Transverse colon (tissue), 4 donors: ENCODE measurements around the gene LIMS1. TPM values are rescaled to one million over a fixed set of nuclear protein-coding genes. Genes with fewer than 3 reads are reported as not detected.

Experiments
- DNase-seq: peaks from one replicate; pipeline ENCODE4 v3.0.0-alpha.2; 2019
- H3K27ac ChIP-seq, 4 donors: fragments of 200-600 bp; sonication (generic); 2 replicates each; pipeline ENCODE4 v1.5.1; 2016 to 2018; ENCODE audit warnings: inconsistent platforms in 4 of 4
- H3K27me3 ChIP-seq: fragments of 200-600 bp; sonication (generic); 2 replicates; pipeline ENCODE4 v1.5.1; 2017; ENCODE audit warnings: inconsistent platforms
- H3K36me3 ChIP-seq, 4 donors: fragments of 200-600 bp; sonication (generic); 2 replicates each; pipeline ENCODE4 v1.5.1; 2017 to 2019; ENCODE audit warnings: inconsistent platforms in 4 of 4
- H3K4me1 ChIP-seq, 4 donors: fragments of 200-600 bp; sonication (generic); 2 replicates each; pipeline ENCODE4 v1.5.1; 2017 to 2020; ENCODE audit warnings: inconsistent platforms in 4 of 4
- H3K4me3 ChIP-seq, 4 donors: fragments of 200-600 bp; sonication (generic); 1 replicate in 1 of 4; 2 replicates in 3 of 4; pipeline versions ENCODE4 v1.5.1 to v1.6.1; 2017 to 2019; ENCODE audit warnings: inconsistent platforms in 4 of 4
- H3K9me3 ChIP-seq, 2 donors: fragments of 200-600 bp; sonication (generic); 2 replicates each; pipeline ENCODE4 v1.5.1; 2017 to 2019; ENCODE audit warnings: inconsistent platforms in 2 of 2
- EP300 ChIP-seq: sonication (generic); formaldehyde crosslinking; IDR thresholded peaks from one replicate; pipeline ENCODE4 v1.6.1; 2017; ENCODE audit warnings: antibody characterized with exemption, low read depth
- POLR2A ChIP-seq: fragments of 450-650 bp; IDR thresholded peaks from one replicate; pipeline ENCODE4 v1.6.1; 2016; ENCODE audit warnings: antibody characterized with exemption, mild to moderate bottlenecking, moderate library complexity
- POLR2AphosphoS5 ChIP-seq, 3 donors: sonication (generic); formaldehyde crosslinking; IDR thresholded peaks; one replicate each; pipeline ENCODE4 v1.6.1; 2016; ENCODE audit warnings: antibody characterized with exemption in 3 of 3
- WGBS, 2 donors: methylation state at CpG; one replicate each; pipeline ENCODE4 v1.1.5; 2018; ENCODE audit warnings: low coverage in 1 of 2; 5-methylcytosine and 5-hydroxymethylcytosine counted together
- in situ Hi-C, 4 donors: fragments of 200-750 bp; cut with MboI; loops; one replicate each; pipeline versions ENCODE4 v1.15.0 to v1.15.1; 2017; ENCODE audit warnings: low sequenced_read_pairs in 3 of 4, low pct_ligation_motif_present in 1 of 4, low pct_unique_long_range_greater_than_20kb in 1 of 4
- intact Hi-C: fragments of 100-400 bp; cut with DNase I; formaldehyde crosslinking; loops from one replicate; pipeline ENCODE4 v1.15.1; 2023; ENCODE audit warnings: low total_unique reads
- total RNA-seq, 4 donors: library from RNA; depleted of rRNA; stranded (reverse); fragments of >200 nt; gene quantifications; one replicate each; pipeline ENCODE4 v1.1.0, GENCODE V29; 2016
- TF ChIP-seq, protein P1 (sequence below), 5 experiments: fragments of 200-600 bp in 3 of 5; fragments of 450-650 bp in 2 of 5; sonication (generic) in 3 of 5; IDR thresholded peaks; 1 replicate in 2 of 5; 2 replicates in 3 of 5; pipeline ENCODE4 v1.5.1; 2016 to 2017; ENCODE audit warnings: antibody characterized with exemption in 5 of 5, inconsistent platforms in 3 of 5, mild to moderate bottlenecking in 2 of 5, moderate library complexity in 1 of 5

The LIMS1 gene
- total RNA-seq, 4 donors from 2014 or later: 4.5 to 41.0 (median 24.1) TPM

DNA sequence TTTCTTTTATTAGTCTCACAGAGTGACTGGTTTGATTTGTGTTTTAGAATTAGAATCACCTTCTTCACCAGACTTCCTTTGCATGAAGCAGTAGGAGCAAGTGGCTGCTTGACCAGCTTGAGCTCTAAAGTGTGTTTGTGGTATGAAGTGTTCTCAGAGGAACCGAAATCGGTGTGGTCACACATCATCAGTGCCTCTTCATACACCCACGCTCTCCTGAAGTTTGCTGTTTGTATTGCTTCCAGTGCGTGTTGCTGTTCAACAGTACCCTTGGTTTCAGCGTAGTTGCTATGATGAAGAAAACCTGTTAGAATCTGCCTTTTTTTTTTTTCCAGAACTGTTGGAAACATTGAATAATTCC is 77.9 kb downstream of the LIMS1 start:
- TF ChIP-seq, protein P1, sequence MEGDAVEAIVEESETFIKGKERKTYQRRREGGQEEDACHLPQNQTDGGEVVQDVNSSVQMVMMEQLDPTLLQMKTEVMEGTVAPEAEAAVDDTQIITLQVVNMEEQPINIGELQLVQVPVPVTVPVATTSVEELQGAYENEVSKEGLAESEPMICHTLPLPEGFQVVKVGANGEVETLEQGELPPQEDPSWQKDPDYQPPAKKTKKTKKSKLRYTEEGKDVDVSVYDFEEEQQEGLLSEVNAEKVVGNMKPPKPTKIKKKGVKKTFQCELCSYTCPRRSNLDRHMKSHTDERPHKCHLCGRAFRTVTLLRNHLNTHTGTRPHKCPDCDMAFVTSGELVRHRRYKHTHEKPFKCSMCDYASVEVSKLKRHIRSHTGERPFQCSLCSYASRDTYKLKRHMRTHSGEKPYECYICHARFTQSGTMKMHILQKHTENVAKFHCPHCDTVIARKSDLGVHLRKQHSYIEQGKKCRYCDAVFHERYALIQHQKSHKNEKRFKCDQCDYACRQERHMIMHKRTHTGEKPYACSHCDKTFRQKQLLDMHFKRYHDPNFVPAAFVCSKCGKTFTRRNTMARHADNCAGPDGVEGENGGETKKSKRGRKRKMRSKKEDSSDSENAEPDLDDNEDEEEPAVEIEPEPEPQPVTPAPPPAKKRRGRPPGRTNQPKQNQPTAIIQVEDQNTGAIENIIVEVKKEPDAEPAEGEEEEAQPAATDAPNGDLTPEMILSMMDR (IDR thresholded peaks at IDR 0.05): no peak
- no peak for TF ChIP-seq POLR2AphosphoS5 (IDR thresholded peaks at IDR 0.05)
- TF ChIP-seq EP300: no peak
- no peak for TF ChIP-seq POLR2A
- in situ Hi-C loops: loop anchor here in 1 of 4 donors (25.0 kb wide), 1 partner anchor 100 kb away; the partner anchor contains the start of gene RANBP2
- peak overlapping the region; percentile 38 to 62 (median 52) for H3K27ac ChIP-seq
- WGBS, 2 donors: 56 to 61% methylated on average over 5 of the region's 5 CpGs
- H3K27me3 ChIP-seq: no peaks in the 10 kb centered on the region
- no peaks in the 10 kb centered on the region for H3K9me3 ChIP-seq
- DNase-seq: peak; percentile 51
- peaks cover 22 to 86% (median 44%) of the 10 kb centered on the region in 4 donors for H3K4me1 ChIP-seq
- no peak overlapping the region for H3K4me3 ChIP-seq
- no peaks in the 10 kb centered on the region for H3K36me3 ChIP-seq
- intact Hi-C loops: no loop called here

DNA sequence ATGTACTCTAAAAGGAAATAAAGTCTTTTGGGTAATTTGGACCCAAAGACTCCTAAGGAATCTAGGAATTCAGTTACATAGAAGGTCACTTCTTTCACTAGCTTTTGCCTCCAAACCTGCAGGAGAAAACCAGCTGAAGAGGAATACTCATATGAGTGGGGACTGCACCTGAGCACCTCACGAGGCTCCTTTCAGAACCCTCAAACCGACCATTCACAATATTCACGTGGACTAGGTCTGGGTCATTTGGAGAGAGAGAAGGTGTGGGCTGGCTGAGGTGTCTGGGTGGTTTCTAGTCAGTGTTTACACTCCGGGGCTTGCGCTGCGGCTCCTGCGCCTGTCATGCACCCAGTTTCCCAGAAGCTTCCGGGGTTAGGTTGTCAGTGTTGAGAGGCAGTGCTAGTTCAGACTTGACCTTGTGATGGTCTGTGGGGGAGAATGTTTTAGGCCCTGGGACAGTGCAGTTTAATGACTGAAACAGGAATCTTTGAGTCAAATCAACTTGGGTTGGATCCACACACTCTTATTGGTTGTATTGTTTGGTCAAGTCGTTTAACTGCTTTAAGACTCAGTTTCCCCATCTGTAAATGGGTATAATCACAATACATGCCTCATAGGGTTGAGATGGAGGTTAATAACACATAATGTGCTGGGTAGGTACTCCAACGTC is 78.4 kb downstream of the LIMS1 start:
- Histone ChIP-seq H3K9me3 (no peaks in the 10 kb centered on the region), H3K27me3 (no peaks in the 10 kb centered on the region), H3K4me1 (peaks cover 22 to 88% (median 47%) of the 10 kb centered on the region in 4 donors), H3K27ac (peak overlapping the region; percentile 38 to 62 (median 52)), H3K4me3 (no peak overlapping the region), H3K36me3 (no peaks in the 10 kb centered on the region)
- 55 to 66% methylated on average over 4 to 10 of the region's 10 CpGs for WGBS, 2 donors
- in situ Hi-C loops (loop anchor here in 1 of 4 donors (25.0 kb wide), 1 partner anchor 100 kb away; the partner anchor contains the start of gene RANBP2), intact Hi-C loops (no loop called here)
- TF ChIP-seq, protein P1 (IDR thresholded peaks at IDR 0.05): no peak
- TF ChIP-seq EP300 (no peak), POLR2A (no peak), POLR2AphosphoS5 (IDR thresholded peaks at IDR 0.05) (peak in 1 of 3 donors; percentile 7)
- peak; percentile 63 for DNase-seq

DNA sequence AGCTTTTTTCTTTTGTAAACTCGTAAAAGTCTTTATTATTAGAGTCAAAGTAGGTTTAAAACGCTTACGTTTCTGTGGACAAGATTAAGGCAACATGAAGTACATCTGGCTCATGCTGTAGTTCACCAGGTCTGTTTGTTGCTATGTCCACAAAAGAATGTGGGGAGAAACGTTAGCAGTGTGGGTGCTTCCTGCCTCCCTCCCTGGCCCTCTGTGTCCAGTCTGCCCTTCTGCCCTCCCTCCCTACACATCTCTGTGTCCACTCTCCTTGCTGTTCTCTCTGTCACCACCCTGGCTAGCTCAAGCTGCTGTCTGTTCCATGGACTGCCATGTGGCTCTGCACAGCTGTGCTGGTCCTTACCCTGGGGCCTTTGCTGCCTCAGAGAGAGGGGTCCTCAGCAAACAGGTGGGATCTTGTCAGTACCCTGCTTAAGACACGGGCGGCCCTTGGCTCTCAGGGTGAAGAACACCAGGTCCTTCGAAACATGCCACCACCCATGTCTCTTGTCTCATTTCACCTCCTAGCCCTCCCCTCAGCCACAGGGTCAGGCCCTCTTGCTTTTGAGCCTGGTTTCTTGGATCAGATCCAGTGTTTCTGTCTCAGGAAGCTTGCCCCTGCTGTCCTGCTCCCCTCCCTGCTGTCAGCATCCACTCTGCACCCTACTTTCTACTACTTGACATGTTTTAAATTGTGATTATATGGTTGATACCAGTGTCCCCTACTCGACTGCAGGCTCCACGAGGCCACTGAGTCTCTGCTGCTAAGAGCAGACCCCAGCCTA is 79.2 kb downstream of the LIMS1 start:
- H3K9me3 ChIP-seq: no peaks in the 10 kb centered on the region
- WGBS, 2 donors: 62 to 66% methylated on average over 6 to 9 of the region's 9 CpGs
- no peaks in the 10 kb centered on the region for H3K36me3 ChIP-seq
- no peaks in the 10 kb centered on the region for H3K27me3 ChIP-seq
- peaks cover 22 to 92% (median 49%) of the 10 kb centered on the region in 4 donors for H3K4me1 ChIP-seq
- H3K27ac ChIP-seq: peak overlapping the region; percentile 38 to 62 (median 52)
- no peak for TF ChIP-seq POLR2AphosphoS5 (IDR thresholded peaks at IDR 0.05)
- TF ChIP-seq, protein P1 (IDR thresholded peaks at IDR 0.05): no peak
- TF ChIP-seq POLR2A: no peak
- TF ChIP-seq EP300: no peak
- intact Hi-C loops: no loop called here
- in situ Hi-C loops: loop anchor here in 1 of 4 donors (25.0 kb wide), 1 partner anchor 99 kb away; the partner anchor contains the start of gene RANBP2
- no peak for DNase-seq
- no peak overlapping the region for H3K4me3 ChIP-seq

DNA sequence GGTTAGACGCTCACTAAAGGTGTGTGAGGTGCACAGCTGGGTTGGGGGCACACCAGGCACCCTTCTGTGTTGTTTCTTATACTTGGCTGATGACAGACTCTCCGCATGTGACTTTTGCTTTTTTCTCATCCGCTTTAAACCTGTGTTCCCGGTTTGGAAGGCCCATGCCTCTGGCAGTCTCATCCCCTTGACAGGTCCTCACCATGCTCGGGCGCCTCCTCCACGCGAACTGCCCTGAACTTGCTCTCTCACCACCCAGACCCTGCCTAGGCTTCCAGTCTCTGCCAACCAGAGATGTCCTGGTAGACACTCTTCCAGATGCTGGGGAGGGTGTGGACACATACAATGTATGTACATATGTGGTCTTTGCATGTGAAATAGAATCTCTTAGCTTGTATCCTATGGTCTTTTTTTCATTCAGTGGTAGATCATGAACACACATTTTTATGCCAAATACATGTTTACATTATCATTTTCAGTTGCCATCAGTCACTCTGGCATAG is 79.8 kb downstream of the LIMS1 start:
- no peak for DNase-seq
- Histone ChIP-seq H3K27ac (peak overlapping the region in 2 of 4 donors; percentile 38 to 47), H3K9me3 (no peaks in the 10 kb centered on the region), H3K36me3 (no peaks in the 10 kb centered on the region), H3K27me3 (no peaks in the 10 kb centered on the region), H3K4me1 (peaks cover 22 to 97% (median 48%) of the 10 kb centered on the region in 4 donors), H3K4me3 (no peak overlapping the region)
- in situ Hi-C loops (loop anchor here in 1 of 4 donors (25.0 kb wide), 1 partner anchor 98 kb away; the partner anchor contains the start of gene RANBP2), intact Hi-C loops (no loop called here)
- 96 to 100% methylated on average over 1 to 8 of the region's 8 CpGs for WGBS, 2 donors
- TF ChIP-seq POLR2AphosphoS5 (IDR thresholded peaks at IDR 0.05): no peak
- TF ChIP-seq POLR2A: no peak
